ENCODE results near the gene KCNJ6. TPM values are rescaled to one million over a fixed set of nuclear protein-coding genes. Genes with fewer than 3 reads are reported as not detected.
"Not testable (repeated sequence)": the region's sequence is repeated elsewhere in the genome, so short reads cannot be mapped to it uniquely, and the experiment has no call there.

Gene KCNJ6
- total RNA-seq: not detected in 2 replicates

GRCh38 chr21:37916310-37917051 lies at the start of gene KCNJ6:
Gene KCNJ6, minus strand, starts transcription at chr21:37916457. Its CDS starts 75,775 bp downstream, at chr21:37840682.
- DNase-seq (ENCODE audit: low read depth in 2 of 2): peak; percentile 11 to 50

- DNase-seq (ENCODE audit: low read depth in 2 of 2): no peak
These were observed 49.0 kb upstream of the KCNJ6 start for GRCh38 chr21:37965088-37965805.

GRCh38 chr21:37958537-37958936 lies 42.3 kb upstream of the KCNJ6 start:
- no peak for DNase-seq (ENCODE audit: low read depth in 2 of 2)

- no peak for DNase-seq (ENCODE audit: low read depth in 2 of 2)
These were observed 40.5 kb upstream of the KCNJ6 start for GRCh38 chr21:37956772-37957171.

GRCh38 chr21:37945036-37945435 lies 28.8 kb upstream of the KCNJ6 start:
- DNase-seq (ENCODE audit: low read depth in 2 of 2): no peak

- no peak for DNase-seq (ENCODE audit: low read depth in 2 of 2)
These were observed 28.2 kb upstream of the KCNJ6 start for GRCh38 chr21:37944496-37944895.

GRCh38 chr21:37940691-37941090 lies 24.4 kb upstream of the KCNJ6 start:
- no peak for DNase-seq (ENCODE audit: low read depth in 2 of 2)

- no peak for DNase-seq (ENCODE audit: low read depth in 2 of 2)
These were observed 23.6 kb upstream of the KCNJ6 start for GRCh38 chr21:37939838-37940237.

GRCh38 chr21:37939251-37939650 lies 23.0 kb upstream of the KCNJ6 start:
- DNase-seq (ENCODE audit: low read depth in 2 of 2): no peak

GRCh38 chr21:37937668-37938067 lies 21.4 kb upstream of the KCNJ6 start:
- no peak for DNase-seq (ENCODE audit: low read depth in 2 of 2)

GRCh38 chr21:37936010-37936785 lies 19.9 kb upstream of the KCNJ6 start:
- no peak for DNase-seq (ENCODE audit: low read depth in 2 of 2)

GRCh38 chr21:37932936-37933335 lies 16.7 kb upstream of the KCNJ6 start:
- no peak for DNase-seq (ENCODE audit: low read depth in 2 of 2)

- DNase-seq (ENCODE audit: low read depth in 2 of 2): no peak
These were observed 11.5 kb upstream of the KCNJ6 start for GRCh38 chr21:37927711-37928110.

GRCh38 chr21:37921091-37921490 lies 4.8 kb upstream of the KCNJ6 start:
- DNase-seq (ENCODE audit: low read depth in 2 of 2): no peak

- not testable (repeated sequence) for DNase-seq (ENCODE audit: low read depth in 2 of 2)
These were observed 4.0 kb upstream of the KCNJ6 start for GRCh38 chr21:37920302-37920701.

GRCh38 chr21:37917612-37918011 lies 1.4 kb upstream of the KCNJ6 start:
- DNase-seq (ENCODE audit: low read depth in 2 of 2): no peak

- no peak for DNase-seq (ENCODE audit: low read depth in 2 of 2)
These were observed 332 bp downstream of the KCNJ6 start for GRCh38 chr21:37915941-37916309.

GRCh38 chr21:37915497-37915911 lies 753 bp downstream of the KCNJ6 start:
- DNase-seq (ENCODE audit: low read depth in 2 of 2): no peak

- no peak for DNase-seq (ENCODE audit: low read depth in 2 of 2)
These were observed 3.6 kb downstream of the KCNJ6 start for GRCh38 chr21:37912616-37913015.

- no peak for DNase-seq (ENCODE audit: low read depth in 2 of 2)
These were observed 6.3 kb downstream of the KCNJ6 start for GRCh38 chr21:37909936-37910335.

GRCh38 chr21:37908691-37909090 lies 7.6 kb downstream of the KCNJ6 start:
- DNase-seq (ENCODE audit: low read depth in 2 of 2): no peak

- no peak for DNase-seq (ENCODE audit: low read depth in 2 of 2)
These were observed 9.2 kb downstream of the KCNJ6 start for GRCh38 chr21:37907076-37907475.
